Measurements from ENCODE around the gene SKP1. TPM values are rescaled to one million over a fixed set of nuclear protein-coding genes. Genes with fewer than 3 reads are reported as not detected.

The SKP1 gene
- total and polyA plus RNA-seq, 10 of the 15 experiments (the other 5 are each of a cell fraction or from before 2014, with no cell fraction given), result 100 to 1,686 (median 519) TPM

DNA sequence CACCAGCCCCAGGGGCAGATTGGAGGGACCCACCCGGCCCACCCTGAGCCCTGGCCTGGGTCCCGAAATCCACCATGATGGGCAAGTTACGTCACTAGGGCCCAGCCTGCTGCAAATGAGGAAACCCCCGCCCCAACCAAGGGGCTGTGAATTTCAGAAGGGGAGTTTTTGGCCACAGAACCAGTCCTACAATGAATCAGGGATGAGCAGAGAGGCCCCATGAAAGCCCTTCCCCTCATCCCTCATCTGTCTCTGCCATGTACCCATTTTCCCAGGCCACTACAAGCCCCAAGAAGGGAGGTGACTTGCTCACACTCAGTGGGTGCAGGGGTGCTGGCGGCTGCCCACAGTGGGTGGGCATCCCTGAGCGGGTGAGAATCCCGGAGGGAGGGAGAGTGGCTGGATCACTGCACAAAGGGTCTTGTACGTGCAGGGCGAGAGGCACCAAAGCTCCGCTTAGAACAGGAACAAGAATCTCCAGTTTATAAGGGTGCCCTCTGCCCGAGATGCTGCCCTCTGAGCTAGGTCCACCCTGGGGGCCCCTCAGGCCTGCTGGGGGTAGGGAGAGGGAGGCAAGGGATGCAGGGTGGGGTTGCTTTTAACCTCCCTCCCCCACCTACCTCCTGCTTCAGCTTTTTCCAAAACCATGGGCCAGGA, 72.6 kb downstream of the SKP1 start (continued):
- TF ChIP-seq, protein P1, sequence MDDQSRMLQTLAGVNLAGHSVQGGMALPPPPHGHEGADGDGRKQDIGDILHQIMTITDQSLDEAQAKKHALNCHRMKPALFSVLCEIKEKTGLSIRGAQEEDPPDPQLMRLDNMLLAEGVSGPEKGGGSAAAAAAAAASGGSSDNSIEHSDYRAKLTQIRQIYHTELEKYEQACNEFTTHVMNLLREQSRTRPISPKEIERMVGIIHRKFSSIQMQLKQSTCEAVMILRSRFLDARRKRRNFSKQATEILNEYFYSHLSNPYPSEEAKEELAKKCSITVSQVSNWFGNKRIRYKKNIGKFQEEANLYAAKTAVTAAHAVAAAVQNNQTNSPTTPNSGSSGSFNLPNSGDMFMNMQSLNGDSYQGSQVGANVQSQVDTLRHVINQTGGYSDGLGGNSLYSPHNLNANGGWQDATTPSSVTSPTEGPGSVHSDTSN (IDR thresholded peaks at IDR 0.05; ENCODE audit: insufficient replicate concordance, low read depth, low read length), result peak; percentile 38

DNA sequence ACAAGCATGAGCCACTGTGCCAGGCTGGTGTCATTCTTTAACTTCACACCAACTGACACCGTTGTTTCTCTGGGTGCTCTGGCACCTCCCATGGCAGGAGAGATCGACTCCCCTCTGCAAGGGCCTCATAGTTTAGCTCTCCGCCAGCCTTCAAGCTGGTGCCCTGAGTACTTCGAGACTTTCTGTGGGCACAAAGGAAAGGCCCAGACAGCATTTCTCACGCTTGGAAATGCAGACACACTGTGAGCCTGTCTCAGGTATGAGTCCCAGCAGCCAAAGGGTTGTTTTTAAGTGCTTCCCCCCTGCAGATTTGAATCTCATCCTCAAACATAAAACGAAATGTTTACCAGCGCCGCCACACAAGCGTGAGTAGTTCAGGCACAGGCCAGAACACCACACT, 73.4 kb downstream of the SKP1 start:
- ATAC-seq, result peak; percentile 1; the same call in 1 of the 3 replicates
- H3K4me3 ChIP-seq, result no peak overlapping the region
- ChIA-PET CTCF (interaction anchor here (0.7 to 6.6 kb wide), 6 partner anchors 9 to 73 kb away, joined by 3 to 112 read pairs (median 18); partner anchors contain the start of gene TCF7), POLR2A (interaction anchor here (1.2 to 11.2 kb wide), 3 partner anchors 29 to 61 kb away, joined by 4 to 81 read pairs (median 6); no protein-coding TSS in a partner anchor), SMC1A (ENCODE audit: uncharacterized antibody, unreplicated experiment) (interaction anchor here (0.7 to 8.4 kb wide), 3 partner anchors 11 to 62 kb away, joined by 4 to 177 read pairs (median 152); partner anchors contain the start of gene TCF7), RAD21 (ENCODE audit: unreplicated experiment) (interaction anchor here (1.1 to 2.4 kb wide), 3 partner anchors 36 to 49 kb away, joined by 3 to 7 read pairs (median 3); no protein-coding TSS in a partner anchor)
- H3K79me2 ChIP-seq (ENCODE audit: control insufficient read depth, insufficient read depth, low read length), result peaks cover 3% of the 10 kb centered on the region; the same call in 1 of the 2 replicates
- in situ Hi-C loops (cut with MboI), result loop anchor here (5.0 kb wide), 1 partner anchor 34 kb away; no protein-coding TSS in a partner anchor
- H3K4me1 ChIP-seq (ENCODE audit: control insufficient read depth, insufficient read depth, low read length), result peaks cover 70% of the 10 kb centered on the region
- H3K9me3 ChIP-seq (replicated peaks; ENCODE audit: control insufficient read depth, insufficient read depth, low read length), result no peaks in the 10 kb centered on the region
- 28% methylated on average over 9 of the region's 9 CpGs for WGBS (ENCODE audit: insufficient coverage, insufficient replicate concordance, low lambda C conversion rate, missing lambda C conversion rate)
- no peaks in the 10 kb centered on the region for H3K27me3 ChIP-seq (replicated peaks in 1 of 2; ENCODE audit: control insufficient read depth in 2 of 2, insufficient read depth in 2 of 2, low read length in 1 of 2)
- peak overlapping the region; percentile 38; the same call in 1 of the 2 replicates for H3K4me2 ChIP-seq (ENCODE audit: control insufficient read depth, insufficient read depth)
- no peak for DNase-seq (ENCODE audit: low read depth, low spot score)
- H3K36me3 ChIP-seq (ENCODE audit: control insufficient read depth in 2 of 2, insufficient read depth in 2 of 2, low read length in 1 of 2), result no peaks in the 10 kb centered on the region
- no peak for FAIRE-seq
- no TSS peak for BruUV-seq (replicated peaks)
- H3K9ac ChIP-seq (ENCODE audit: control insufficient read depth, insufficient read depth, low read length), result peak overlapping the region; percentile 51
- H4K20me1 ChIP-seq (ENCODE audit: control insufficient read depth, insufficient read depth), result peaks cover 2% of the 10 kb centered on the region; the same call in 1 of the 2 replicates
- TF ChIP-seq ETV6 (conservative IDR thresholded peaks at IDR 0.05 in 1 of 2, IDR thresholded peaks at IDR 0.05 in 1 of 2; ENCODE audit: borderline replicate concordance in 1 of 2, low read depth in 1 of 2) (0 out of 4 replicates have a peak, but pooled peaks of 1 of the 2 experiments have one; percentile 23), SUZ12 (IDR thresholded peaks at IDR 0.05; ENCODE audit: unreplicated experiment) (no peak), IKZF2 (IDR thresholded peaks at IDR 0.05) (no peak), POLR2AphosphoS2 (IDR thresholded peaks at IDR 0.05; ENCODE audit: low read depth, low read length) (no peak)
- TF ChIP-seq, protein P2, sequence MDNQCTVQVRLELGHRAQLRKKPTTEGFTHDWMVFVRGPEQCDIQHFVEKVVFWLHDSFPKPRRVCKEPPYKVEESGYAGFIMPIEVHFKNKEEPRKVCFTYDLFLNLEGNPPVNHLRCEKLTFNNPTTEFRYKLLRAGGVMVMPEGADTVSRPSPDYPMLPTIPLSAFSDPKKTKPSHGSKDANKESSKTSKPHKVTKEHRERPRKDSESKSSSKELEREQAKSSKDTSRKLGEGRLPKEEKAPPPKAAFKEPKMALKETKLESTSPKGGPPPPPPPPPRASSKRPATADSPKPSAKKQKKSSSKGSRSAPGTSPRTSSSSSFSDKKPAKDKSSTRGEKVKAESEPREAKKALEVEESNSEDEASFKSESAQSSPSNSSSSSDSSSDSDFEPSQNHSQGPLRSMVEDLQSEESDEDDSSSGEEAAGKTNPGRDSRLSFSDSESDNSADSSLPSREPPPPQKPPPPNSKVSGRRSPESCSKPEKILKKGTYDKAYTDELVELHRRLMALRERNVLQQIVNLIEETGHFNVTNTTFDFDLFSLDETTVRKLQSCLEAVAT (IDR thresholded peaks at IDR 0.05), result peak; percentile 96
- TF ChIP-seq, protein P3, sequence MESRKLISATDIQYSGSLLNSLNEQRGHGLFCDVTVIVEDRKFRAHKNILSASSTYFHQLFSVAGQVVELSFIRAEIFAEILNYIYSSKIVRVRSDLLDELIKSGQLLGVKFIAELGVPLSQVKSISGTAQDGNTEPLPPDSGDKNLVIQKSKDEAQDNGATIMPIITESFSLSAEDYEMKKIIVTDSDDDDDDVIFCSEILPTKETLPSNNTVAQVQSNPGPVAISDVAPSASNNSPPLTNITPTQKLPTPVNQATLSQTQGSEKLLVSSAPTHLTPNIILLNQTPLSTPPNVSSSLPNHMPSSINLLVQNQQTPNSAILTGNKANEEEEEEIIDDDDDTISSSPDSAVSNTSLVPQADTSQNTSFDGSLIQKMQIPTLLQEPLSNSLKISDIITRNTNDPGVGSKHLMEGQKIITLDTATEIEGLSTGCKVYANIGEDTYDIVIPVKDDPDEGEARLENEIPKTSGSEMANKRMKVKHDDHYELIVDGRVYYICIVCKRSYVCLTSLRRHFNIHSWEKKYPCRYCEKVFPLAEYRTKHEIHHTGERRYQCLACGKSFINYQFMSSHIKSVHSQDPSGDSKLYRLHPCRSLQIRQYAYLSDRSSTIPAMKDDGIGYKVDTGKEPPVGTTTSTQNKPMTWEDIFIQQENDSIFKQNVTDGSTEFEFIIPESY (IDR thresholded peaks at IDR 0.05), result 0 out of 2 replicates have a peak, but pooled peaks have one; percentile 18
- TF ChIP-seq, protein P4, sequence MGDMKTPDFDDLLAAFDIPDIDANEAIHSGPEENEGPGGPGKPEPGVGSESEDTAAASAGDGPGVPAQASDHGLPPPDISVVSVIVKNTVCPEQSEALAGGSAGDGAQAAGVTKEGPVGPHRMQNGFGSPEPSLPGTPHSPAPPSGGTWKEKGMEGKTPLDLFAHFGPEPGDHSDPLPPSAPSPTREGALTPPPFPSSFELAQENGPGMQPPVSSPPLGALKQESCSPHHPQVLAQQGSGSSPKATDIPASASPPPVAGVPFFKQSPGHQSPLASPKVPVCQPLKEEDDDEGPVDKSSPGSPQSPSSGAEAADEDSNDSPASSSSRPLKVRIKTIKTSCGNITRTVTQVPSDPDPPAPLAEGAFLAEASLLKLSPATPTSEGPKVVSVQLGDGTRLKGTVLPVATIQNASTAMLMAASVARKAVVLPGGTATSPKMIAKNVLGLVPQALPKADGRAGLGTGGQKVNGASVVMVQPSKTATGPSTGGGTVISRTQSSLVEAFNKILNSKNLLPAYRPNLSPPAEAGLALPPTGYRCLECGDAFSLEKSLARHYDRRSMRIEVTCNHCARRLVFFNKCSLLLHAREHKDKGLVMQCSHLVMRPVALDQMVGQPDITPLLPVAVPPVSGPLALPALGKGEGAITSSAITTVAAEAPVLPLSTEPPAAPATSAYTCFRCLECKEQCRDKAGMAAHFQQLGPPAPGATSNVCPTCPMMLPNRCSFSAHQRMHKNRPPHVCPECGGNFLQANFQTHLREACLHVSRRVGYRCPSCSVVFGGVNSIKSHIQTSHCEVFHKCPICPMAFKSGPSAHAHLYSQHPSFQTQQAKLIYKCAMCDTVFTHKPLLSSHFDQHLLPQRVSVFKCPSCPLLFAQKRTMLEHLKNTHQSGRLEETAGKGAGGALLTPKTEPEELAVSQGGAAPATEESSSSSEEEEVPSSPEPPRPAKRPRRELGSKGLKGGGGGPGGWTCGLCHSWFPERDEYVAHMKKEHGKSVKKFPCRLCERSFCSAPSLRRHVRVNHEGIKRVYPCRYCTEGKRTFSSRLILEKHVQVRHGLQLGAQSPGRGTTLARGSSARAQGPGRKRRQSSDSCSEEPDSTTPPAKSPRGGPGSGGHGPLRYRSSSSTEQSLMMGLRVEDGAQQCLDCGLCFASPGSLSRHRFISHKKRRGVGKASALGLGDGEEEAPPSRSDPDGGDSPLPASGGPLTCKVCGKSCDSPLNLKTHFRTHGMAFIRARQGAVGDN (IDR thresholded peaks at IDR 0.05), result 0 out of 2 replicates have a peak, but pooled peaks have one; percentile 78
- H3K27ac ChIP-seq (ENCODE audit: control insufficient read depth, insufficient read depth), result peak overlapping the region; percentile 77
- no peak overlapping the region for H2AFZ ChIP-seq (ENCODE audit: control insufficient read depth, low read depth, low read length)
- intact Hi-C loops (cut with micrococcal nuclease; ENCODE audit: unreplicated experiment), result no loop called here

Measured in GM12878 (cell line).